Upper lobe of left lung (tissue), 4 donors: ENCODE measurements around the gene MS4A10.
"Not testable (repeated sequence)": the region's sequence is repeated elsewhere in the genome, so short reads cannot be mapped to it uniquely, and the experiment has no call there.

Experiments
- CTCF ChIP-seq, 6 experiments: fragments of 450-650 bp in 4 of 6; fragments of 200-600 bp in 2 of 6; sonication (generic) in 2 of 6; IDR thresholded peaks; one replicate each; pipeline ENCODE4 v1.5.1; 2016 to 2019; ENCODE audit warnings: antibody characterized with exemption in 6 of 6
- EP300 ChIP-seq, 4 donors: sonication (generic); formaldehyde crosslinking; IDR thresholded peaks; one replicate each; pipeline ENCODE4 v1.5.1; 2017; ENCODE audit warnings: antibody characterized with exemption in 4 of 4, control low read depth in 2 of 4
- POLR2A ChIP-seq, 4 donors: fragments of 450-650 bp; IDR thresholded peaks; one replicate each; pipeline ENCODE4 v1.5.1; 2016 to 2017; ENCODE audit warnings: antibody characterized with exemption in 4 of 4, mild to moderate bottlenecking in 2 of 4

- TF ChIP-seq POLR2A, CTCF, EP300 (IDR thresholded peaks at IDR 0.05): not testable (repeated sequence)
These were observed 38.7 kb downstream of the MS4A10 start for GRCh38 chr11:60823745-60824306.
